ENCODE measurements around the gene TUT7. TPM values are rescaled to one million over a fixed set of nuclear protein-coding genes. Genes with fewer than 3 reads are reported as not detected.

TUT7 gene
- total RNA-seq, 1 donor from 2014 or later, result 26.4 TPM

- no peaks in the 10 kb centered on the region for H3K36me3 ChIP-seq (ENCODE audit: control insufficient read depth, insufficient read depth, low read length)
- no peak overlapping the region for H3K4me3 ChIP-seq (ENCODE audit: low read depth, low read length)
- H3K27me3 ChIP-seq (ENCODE audit: control insufficient read depth, insufficient read depth, low read length), result no peaks in the 10 kb centered on the region
- no peak for TF ChIP-seq CTCF (IDR thresholded peaks at IDR 0.05; ENCODE audit: insufficient read depth, low read length, poor library complexity, severe bottlenecking)
- no peak for DNase-seq (ENCODE audit: low read depth)
Measured at GRCh38 chr9:86356871-86357866, 3.0 kb upstream of the TUT7 start.

- Histone ChIP-seq H3K27me3 (ENCODE audit: control insufficient read depth, insufficient read depth, low read length) (no peaks in the 10 kb centered on the region), H3K36me3 (ENCODE audit: control insufficient read depth, insufficient read depth, low read length) (no peaks in the 10 kb centered on the region), H3K4me3 (ENCODE audit: low read depth, low read length) (no peak overlapping the region)
- TF ChIP-seq CTCF (IDR thresholded peaks at IDR 0.05; ENCODE audit: insufficient read depth, low read length, poor library complexity, severe bottlenecking), result no peak
- DNase-seq (ENCODE audit: low read depth), result no peak
Measured at GRCh38 chr9:86355814-86356213, 1.6 kb upstream of the TUT7 start.

- H3K36me3 ChIP-seq (ENCODE audit: control insufficient read depth, insufficient read depth, low read length), result no peaks in the 10 kb centered on the region
- H3K27me3 ChIP-seq (ENCODE audit: control insufficient read depth, insufficient read depth, low read length), result no peaks in the 10 kb centered on the region
- no peak for DNase-seq (ENCODE audit: low read depth)
- TF ChIP-seq CTCF (IDR thresholded peaks at IDR 0.05; ENCODE audit: insufficient read depth, low read length, poor library complexity, severe bottlenecking), result no peak
- peak overlapping the region; percentile 93 for H3K4me3 ChIP-seq (ENCODE audit: low read depth, low read length)
Measured at GRCh38 chr9:86354818-86355309, 654 bp upstream of the TUT7 start.

GRCh38 chr9:86353655-86354010, 577 bp downstream of the TUT7 start:
- no peak for TF ChIP-seq CTCF (IDR thresholded peaks at IDR 0.05; ENCODE audit: insufficient read depth, low read length, poor library complexity, severe bottlenecking)
- H3K4me3 ChIP-seq (ENCODE audit: low read depth, low read length), result peak overlapping the region; percentile 93
- no peak for DNase-seq (ENCODE audit: low read depth)
- H3K27me3 ChIP-seq (ENCODE audit: control insufficient read depth, insufficient read depth, low read length), result no peaks in the 10 kb centered on the region
- H3K36me3 ChIP-seq (ENCODE audit: control insufficient read depth, insufficient read depth, low read length), result no peaks in the 10 kb centered on the region

- no peak for DNase-seq (ENCODE audit: low read depth)
- Histone ChIP-seq H3K4me3 (ENCODE audit: low read depth, low read length) (peak overlapping the region; percentile 1), H3K36me3 (ENCODE audit: control insufficient read depth, insufficient read depth, low read length) (no peaks in the 10 kb centered on the region), H3K27me3 (ENCODE audit: control insufficient read depth, insufficient read depth, low read length) (no peaks in the 10 kb centered on the region)
- no peak for TF ChIP-seq CTCF (IDR thresholded peaks at IDR 0.05; ENCODE audit: insufficient read depth, low read length, poor library complexity, severe bottlenecking)
Measured at GRCh38 chr9:86352440-86353077, 1.7 kb downstream of the TUT7 start.

Data from kidney epithelial cell (primary cell).